OCI-LY1 (cell line): ENCODE results near the gene C1QTNF7.

Source experiments
- H2AFZ ChIP-seq: fragments of 200-600 bp; sonication (generic), shearing (Covaris generic); 2 replicates; pipeline ENCODE4 v1.6.0; 2014; ENCODE audit warnings: antibody characterized with exemption, mild to moderate bottlenecking, low read length
- H3F3A ChIP-seq: fragments of 200-600 bp; sonication (generic), shearing (Covaris generic); 2 replicates; pipeline ENCODE4 v1.6.0; 2014; ENCODE audit warnings: mild to moderate bottlenecking, antibody characterized with exemption, low read length, moderate library complexity; ENCODE audit not compliant: insufficient read depth
- H3K27ac ChIP-seq: fragments of 200-600 bp; sonication (generic); 2 replicates; pipeline ENCODE4 v1.5.1; 2014; ENCODE audit warnings: low read length, mixed run types, mild to moderate bottlenecking, low read depth; ENCODE audit not compliant: poor library complexity, severe bottlenecking
- H3K27me3 ChIP-seq: fragments of 200-600 bp; sonication (generic); 2 replicates; pipeline ENCODE4 v1.6.0; 2014; ENCODE audit warnings: antibody characterized with exemption, mild to moderate bottlenecking, low read length, moderate library complexity; ENCODE audit not compliant: insufficient read depth
- H3K36me3 ChIP-seq: fragments of 200-600 bp; sonication (generic); 2 replicates; pipeline ENCODE4 v1.6.1; 2014; ENCODE audit warnings: mild to moderate bottlenecking, antibody characterized with exemption, low read length, moderate library complexity, mixed read lengths; ENCODE audit not compliant: insufficient read depth
- H3K4me1 ChIP-seq: fragments of 200-600 bp; sonication (generic); 2 replicates; pipeline ENCODE4 v1.5.1; 2014; ENCODE audit warnings: mild to moderate bottlenecking, low read length, moderate library complexity; ENCODE audit not compliant: insufficient read depth, severe bottlenecking
- H3K4me2 ChIP-seq: fragments of 200-600 bp; sonication (generic), shearing (Covaris generic); 2 replicates; pipeline ENCODE4 v1.6.1; 2014; ENCODE audit warnings: low read length
- H3K4me3 ChIP-seq: fragments of 200-600 bp; sonication (generic); 2 replicates; pipeline ENCODE4 v1.5.1; 2014; ENCODE audit warnings: low read length, low read depth, mild to moderate bottlenecking, mixed read lengths; ENCODE audit not compliant: poor library complexity, severe bottlenecking
- H3K79me2 ChIP-seq: fragments of 200-600 bp; shearing (Covaris generic); 2 replicates; pipeline ENCODE4 v1.6.1; 2016; ENCODE audit warnings: mixed run types, low read length, mixed read lengths; ENCODE audit not compliant: insufficient read depth
- H3K9ac ChIP-seq: fragments of 200-600 bp; sonication (generic), shearing (Covaris generic); 2 replicates; pipeline ENCODE4 v1.6.1; 2014; ENCODE audit warnings: mild to moderate bottlenecking, low read length, mixed read lengths
- H3K9me2 ChIP-seq: fragments of 200-600 bp; sonication (generic), shearing (Covaris generic); 2 replicates; pipeline ENCODE4 v1.6.1; 2014; ENCODE audit warnings: low read depth, mild to moderate bottlenecking, low read length, mixed read lengths
- H3K9me3 ChIP-seq: fragments of 200-600 bp; shearing (Covaris generic); 2 replicates; pipeline ENCODE4 v1.6.1; 2014; ENCODE audit warnings: low read length, mixed read lengths
- H4K20me1 ChIP-seq: fragments of 200-600 bp; sonication (generic), shearing (Covaris generic); 2 replicates; pipeline ENCODE4 v1.6.0; 2016; ENCODE audit warnings: mild to moderate bottlenecking, low read length; ENCODE audit not compliant: insufficient read depth
- CTCF ChIP-seq: fragments of 200-600 bp; sonication (generic), shearing (Covaris generic); IDR thresholded peaks from 2 replicates; pipeline ENCODE4 v1.5.1; 2017; ENCODE audit warnings: mild to moderate bottlenecking, antibody characterized with exemption, low read length, moderate library complexity, mixed read lengths
- EZH2 ChIP-seq: fragments of 200-600 bp; sonication (generic), shearing (Covaris generic); IDR thresholded peaks from 2 replicates; pipeline ENCODE4 v1.8.0; 2017; ENCODE audit warnings: borderline replicate concordance, mixed run types, mild to moderate bottlenecking, antibody characterized with exemption, low read length, moderate library complexity, mixed read lengths

Gene C1QTNF7

DNA sequence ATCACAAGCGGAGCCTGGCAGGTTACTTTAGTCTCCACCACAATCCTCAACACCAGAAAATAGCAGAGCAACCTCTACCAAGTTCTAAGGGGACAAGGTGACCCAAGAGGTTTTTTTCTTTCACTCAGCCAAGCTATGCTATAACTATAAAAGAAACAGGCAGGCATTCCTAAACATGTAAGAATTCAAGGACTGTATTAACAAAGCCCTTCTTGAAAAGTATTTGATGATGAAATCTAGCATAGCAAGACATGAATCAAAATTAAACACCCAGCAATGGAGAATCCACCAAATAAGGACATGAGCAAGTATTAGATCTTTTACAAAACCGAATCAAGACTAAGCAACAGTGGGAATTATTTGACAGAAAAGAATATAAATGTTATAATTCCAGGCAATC, 25.7 kb upstream of the C1QTNF7 start:
- peaks cover 43% of the 10 kb centered on the region for H3K4me1 ChIP-seq
- H3K9me2 ChIP-seq: no peaks in the 10 kb centered on the region
- no peaks in the 10 kb centered on the region for H3F3A ChIP-seq
- H3K9me3 ChIP-seq: no peaks in the 10 kb centered on the region
- H2AFZ ChIP-seq: no peak overlapping the region
- peak overlapping the region; percentile 26; the same call in 1 of the 2 replicates for H3K4me2 ChIP-seq
- H3K36me3 ChIP-seq: no peaks in the 10 kb centered on the region
- H3K27me3 ChIP-seq: no peaks in the 10 kb centered on the region
- H4K20me1 ChIP-seq: no peaks in the 10 kb centered on the region
- H3K27ac ChIP-seq: peak overlapping the region; percentile 85
- TF ChIP-seq EZH2 (no peak), CTCF (no peak)
- H3K9ac ChIP-seq: peak overlapping the region; percentile 37; the same call in 1 of the 2 replicates
- no peaks in the 10 kb centered on the region for H3K79me2 ChIP-seq
- no peak overlapping the region for H3K4me3 ChIP-seq

DNA sequence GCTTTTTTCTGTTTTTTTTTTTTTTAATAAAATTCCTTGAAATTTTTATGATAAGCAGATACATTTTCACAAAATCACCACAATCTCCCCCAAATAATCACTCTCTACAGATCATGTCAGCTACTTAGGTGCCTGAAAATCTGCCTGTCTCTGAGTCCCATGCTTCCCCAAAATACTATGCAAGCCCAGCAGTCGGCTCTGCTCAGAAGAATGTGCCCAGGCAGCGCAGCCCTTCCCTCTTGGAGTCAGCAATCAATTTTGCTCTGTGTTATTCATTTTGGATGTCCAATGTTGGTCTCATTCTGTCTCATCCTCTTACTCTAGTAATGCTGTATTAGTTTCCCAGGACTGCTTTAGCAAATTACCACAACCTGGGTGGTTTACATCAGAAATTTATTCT, 24.9 kb upstream of the C1QTNF7 start:
- no peak overlapping the region for H3K4me2 ChIP-seq
- no peaks in the 10 kb centered on the region for H3F3A ChIP-seq
- no peaks in the 10 kb centered on the region for H4K20me1 ChIP-seq
- peaks cover 43% of the 10 kb centered on the region for H3K4me1 ChIP-seq
- H2AFZ ChIP-seq: no peak overlapping the region
- no peak overlapping the region for H3K27ac ChIP-seq
- no peak overlapping the region for H3K4me3 ChIP-seq
- H3K27me3 ChIP-seq: no peaks in the 10 kb centered on the region
- H3K9me2 ChIP-seq: no peaks in the 10 kb centered on the region
- no peaks in the 10 kb centered on the region for H3K79me2 ChIP-seq
- H3K9me3 ChIP-seq: no peaks in the 10 kb centered on the region
- H3K9ac ChIP-seq: no peak overlapping the region
- no peak for TF ChIP-seq CTCF
- no peak for TF ChIP-seq EZH2
- no peaks in the 10 kb centered on the region for H3K36me3 ChIP-seq

DNA sequence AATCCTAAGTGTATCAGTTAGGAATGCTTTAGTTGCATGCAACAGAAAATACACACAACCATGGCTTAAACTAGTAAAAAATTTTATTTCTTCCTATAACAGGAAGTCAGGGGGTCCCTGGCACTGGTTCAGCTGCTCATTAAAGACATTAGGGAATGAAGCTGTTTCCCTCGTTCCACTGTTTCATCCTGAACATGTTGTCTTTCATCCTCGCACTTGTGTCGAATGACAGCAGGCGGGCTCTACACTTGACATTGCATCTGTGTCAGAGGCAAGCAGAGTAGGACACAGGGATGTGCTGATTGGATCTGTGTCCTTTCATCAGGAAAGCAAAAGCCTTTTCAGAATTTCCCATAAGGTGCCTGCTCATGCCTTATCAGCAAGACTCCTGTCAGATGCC, 22.8 kb upstream of the C1QTNF7 start:
- H3K4me1 ChIP-seq: peaks cover 53% of the 10 kb centered on the region
- H3K4me2 ChIP-seq: no peak overlapping the region
- H3K27me3 ChIP-seq: no peaks in the 10 kb centered on the region
- no peaks in the 10 kb centered on the region for H3K36me3 ChIP-seq
- no peak overlapping the region for H2AFZ ChIP-seq
- no peaks in the 10 kb centered on the region for H3F3A ChIP-seq
- TF ChIP-seq EZH2: no peak
- no peak for TF ChIP-seq CTCF
- no peaks in the 10 kb centered on the region for H3K9me2 ChIP-seq
- no peaks in the 10 kb centered on the region for H3K79me2 ChIP-seq
- no peak overlapping the region for H3K9ac ChIP-seq
- H3K27ac ChIP-seq: no peak overlapping the region
- H3K4me3 ChIP-seq: no peak overlapping the region
- H4K20me1 ChIP-seq: no peaks in the 10 kb centered on the region
- H3K9me3 ChIP-seq: no peaks in the 10 kb centered on the region
